ENCODE data around the gene CYP27B1.

The CYP27B1 gene

DNA sequence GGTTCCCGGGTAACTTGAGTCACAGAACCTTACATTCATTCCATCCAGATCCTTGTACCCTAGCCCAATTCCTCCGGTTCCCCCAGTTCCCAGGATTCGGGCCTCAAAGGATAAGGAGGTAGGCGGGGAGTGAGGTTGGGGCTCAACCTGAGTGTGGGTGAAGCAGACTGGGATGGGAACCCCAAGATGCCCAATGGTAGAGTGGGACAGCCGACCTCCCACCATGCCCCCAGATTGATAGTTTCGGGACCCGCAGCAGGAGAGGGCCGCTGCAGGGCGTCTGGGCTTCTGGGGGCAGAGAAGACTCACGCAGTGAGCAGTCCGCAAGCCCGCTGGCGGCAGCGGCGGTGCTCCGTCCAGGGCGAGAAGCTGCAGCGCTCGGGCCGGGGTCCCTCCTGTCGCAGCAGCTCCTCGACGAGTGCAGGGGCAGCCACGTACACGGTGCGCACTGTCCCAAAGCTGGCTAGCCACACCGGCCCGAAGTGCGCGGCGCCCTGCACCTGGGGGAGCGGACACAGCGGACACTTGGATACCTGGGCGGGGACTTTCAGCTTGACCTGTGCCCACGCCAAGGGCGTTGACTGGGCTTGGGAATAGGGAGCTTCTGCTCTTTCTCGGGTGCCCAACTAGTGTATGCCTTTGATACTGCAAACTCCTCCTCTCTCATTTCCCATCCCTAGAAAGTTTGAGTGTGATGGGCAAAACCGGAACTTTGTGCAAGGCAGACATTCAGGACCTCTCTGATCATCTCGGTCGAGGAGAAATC is 997 bp downstream of the CYP27B1 start:
- no peak for DNase-seq (ENCODE audit: low read depth in 2 of 2)

DNA sequence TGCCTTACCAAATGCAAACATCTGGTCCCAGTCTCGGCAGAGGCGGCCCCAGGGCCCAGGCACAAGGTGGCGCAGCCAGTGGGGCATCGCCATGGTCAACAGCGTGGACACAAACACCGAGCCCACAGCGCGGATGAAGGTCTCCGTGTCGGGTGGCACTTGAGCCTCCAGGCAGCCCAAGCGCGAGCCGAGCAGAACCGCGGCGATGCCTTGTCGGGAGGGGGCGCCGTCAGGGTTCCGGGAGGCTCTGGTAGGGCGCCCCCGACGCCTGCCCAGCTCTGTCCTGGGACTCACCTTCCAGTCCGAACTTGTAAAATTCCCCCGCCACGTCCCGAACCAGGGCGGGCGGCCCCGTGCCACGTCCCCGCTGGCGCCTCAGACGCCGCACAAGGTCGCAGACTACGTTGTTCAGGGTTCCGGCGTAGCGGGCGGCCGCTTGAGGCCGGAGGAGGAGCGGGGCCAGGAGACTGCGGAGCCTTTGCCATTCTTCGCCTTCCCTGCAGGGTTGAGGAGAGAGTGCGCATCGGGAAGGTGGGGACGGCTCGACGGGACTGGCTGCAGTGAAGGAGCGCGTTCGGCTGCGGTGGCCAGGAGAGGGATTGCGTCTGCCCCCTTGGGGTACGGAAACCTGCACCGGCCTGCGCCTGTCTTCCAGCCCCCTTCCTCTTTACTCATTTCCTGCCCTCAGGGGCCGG is 1.7 kb downstream of the CYP27B1 start:
- DNase-seq (ENCODE audit: low read depth in 2 of 2): no peak

DNA sequence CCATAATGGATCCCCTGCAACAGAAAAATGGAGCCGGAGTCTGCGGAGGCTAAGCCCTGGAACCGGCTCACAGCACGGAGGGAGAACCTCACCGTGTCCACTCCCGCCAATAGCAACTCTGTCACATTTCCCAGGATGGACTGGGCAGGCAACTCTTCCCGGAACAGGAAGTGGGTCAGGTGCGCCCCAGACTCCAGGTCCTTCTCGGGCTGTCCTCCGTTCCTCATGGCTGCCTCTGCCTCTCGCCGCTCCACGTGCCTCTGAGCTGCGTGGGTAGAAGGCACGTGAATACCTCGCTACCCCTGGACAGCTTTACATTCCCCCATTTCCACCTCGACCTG is 2.2 kb downstream of the CYP27B1 start:
- DNase-seq (ENCODE audit: low read depth in 2 of 2): no peak

DNA sequence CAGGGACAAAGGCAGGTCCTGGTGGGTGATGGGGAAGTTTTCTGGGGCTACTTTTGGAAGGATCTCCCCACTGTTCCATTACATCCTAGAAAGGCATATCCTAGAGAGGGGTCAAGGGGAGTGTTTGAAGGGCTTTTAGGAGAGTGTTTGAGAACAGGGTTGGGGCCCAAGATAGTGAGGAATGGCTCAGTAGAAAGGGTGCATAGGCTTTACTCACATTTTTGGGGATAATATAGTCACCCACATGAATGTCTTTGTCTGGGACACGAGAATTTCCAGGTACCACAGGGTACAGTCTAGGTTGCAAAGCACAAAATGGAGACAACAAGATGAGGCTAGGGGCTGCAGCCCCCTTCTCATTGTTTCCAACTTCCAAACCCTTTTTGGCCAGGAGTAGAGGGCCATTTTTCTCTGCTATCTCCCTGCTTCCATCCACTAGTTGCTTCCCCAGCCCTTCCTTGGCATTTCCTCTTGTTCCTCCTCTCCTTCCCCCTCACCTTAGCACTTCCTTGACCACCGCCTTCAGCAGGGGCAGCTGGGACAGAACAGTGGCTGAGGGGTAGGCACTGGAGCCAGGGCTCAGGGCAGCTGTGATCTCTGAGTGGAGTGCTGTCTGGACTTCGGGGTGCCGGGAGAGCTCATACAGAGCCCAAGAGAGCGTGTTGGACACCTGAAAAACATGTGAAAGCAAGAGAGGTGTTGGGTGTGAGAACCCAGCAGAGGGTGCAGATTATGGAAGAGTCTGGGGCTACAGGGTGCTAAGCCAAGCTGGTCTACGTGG is 2.8 kb downstream of the CYP27B1 start:
- no peak for DNase-seq (ENCODE audit: low read depth in 2 of 2)

DNA sequence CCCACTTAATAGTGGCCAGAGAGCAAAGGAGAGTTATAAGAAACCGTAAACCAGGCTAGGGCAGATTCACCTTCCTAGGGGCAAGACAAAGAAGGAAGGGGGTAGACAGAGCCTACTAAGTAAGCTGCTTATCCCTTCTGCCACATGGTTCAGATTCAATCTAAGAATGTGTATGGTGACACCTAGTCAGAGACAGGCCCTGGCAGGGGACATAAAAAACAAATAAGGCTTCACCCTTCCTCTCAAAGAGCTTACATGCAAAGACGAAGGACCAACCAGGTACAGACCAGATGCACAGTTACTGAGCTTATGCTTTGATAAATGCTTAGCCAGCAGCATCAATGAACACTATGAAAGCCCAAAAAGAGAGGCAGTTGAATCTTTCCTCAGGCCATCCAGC is 4.4 kb downstream of the CYP27B1 start:
- no peak for DNase-seq (ENCODE audit: low read depth in 2 of 2)

DNA sequence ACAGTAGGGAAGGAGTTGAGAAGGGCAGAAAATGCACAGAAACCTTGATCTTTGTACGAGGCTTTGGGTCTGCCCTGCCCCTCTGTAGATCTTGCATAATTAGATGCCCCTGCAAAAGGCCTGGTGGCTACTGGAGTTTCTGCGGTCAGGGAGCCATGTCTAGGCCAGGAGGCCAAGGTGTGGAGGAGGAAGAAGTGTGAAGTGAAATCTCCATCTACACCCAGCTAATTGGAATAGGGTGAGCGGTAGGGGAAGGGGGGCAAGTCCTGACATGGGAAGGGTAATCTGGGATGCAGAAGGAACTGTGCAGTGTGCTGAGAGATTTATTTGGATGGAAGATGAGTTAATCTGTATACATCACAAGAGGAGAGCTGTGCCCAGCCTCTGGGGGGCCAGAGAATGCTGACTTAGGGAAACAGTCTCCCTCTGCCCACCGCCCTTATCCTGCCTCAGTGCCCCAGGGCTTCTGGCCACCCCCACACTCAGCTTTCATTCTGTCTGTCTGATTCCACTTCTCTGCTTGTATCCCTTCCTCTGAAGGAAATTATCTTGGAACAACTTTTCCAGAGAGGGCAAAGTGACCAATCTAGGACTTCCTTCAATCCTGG is 5.4 kb downstream of the CYP27B1 start:
- DNase-seq (ENCODE audit: low read depth in 2 of 2): no peak

DNA sequence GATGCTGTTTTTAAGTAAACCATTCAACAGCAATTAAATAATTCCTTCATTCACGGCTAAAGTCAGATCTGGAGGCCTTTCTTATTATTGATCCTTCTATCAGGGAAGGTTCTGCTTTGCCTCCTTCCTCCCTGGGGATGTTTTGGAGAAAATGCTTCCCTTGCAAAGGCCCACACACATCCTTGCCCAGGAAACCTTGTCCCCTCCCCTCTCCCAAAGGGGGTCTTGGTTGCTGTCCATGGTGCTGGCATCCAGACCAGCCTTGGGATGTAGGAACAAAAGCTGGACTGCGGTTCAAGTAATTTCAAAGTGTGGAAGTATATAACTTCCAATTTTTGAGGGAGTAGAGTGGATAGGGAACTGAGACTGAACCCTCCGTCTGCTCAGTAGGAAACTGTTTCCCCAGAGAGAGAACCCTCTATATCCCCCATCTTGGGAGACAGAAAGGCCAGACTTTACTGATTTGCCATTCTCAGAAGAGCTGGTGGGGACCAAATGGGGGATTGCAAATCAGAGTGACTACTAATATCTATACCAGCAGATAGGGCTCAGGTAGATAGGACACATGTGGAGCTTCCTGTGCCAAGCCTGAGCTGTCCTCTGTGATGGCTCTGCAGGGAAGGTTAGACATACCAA is 6.4 kb downstream of the CYP27B1 start:
- DNase-seq (ENCODE audit: low read depth in 2 of 2): no peak

DNA sequence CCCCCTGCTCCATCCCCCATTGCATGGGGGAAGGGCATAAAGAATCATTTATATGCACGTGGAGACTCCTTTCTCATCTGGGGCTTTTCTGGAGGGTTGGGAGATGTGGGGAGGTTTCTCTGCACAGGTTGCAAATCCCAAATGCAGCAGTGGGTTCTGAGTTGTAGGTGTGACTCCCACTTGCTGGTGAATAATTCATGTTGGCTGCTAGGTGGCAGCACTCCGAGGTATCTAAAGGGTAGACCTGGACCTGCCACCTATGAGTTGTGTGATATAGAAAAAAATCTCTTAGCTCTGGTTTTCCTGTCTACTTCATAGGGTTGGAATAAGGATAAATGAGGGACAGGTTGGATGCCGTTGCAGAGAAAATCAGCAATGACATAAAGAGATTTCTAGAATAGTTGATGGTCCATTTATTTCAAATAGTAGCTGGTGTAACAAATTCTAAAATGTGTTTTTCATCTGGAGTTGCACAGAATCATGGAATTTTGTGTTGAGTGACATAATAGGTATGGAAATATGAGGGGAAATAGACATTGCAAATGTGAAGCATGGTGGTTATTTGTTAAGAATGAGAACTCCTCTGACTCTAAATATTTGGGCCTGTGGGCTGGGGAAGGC is 7.4 kb downstream of the CYP27B1 start:
- no peak for DNase-seq (ENCODE audit: low read depth in 2 of 2)

DNA sequence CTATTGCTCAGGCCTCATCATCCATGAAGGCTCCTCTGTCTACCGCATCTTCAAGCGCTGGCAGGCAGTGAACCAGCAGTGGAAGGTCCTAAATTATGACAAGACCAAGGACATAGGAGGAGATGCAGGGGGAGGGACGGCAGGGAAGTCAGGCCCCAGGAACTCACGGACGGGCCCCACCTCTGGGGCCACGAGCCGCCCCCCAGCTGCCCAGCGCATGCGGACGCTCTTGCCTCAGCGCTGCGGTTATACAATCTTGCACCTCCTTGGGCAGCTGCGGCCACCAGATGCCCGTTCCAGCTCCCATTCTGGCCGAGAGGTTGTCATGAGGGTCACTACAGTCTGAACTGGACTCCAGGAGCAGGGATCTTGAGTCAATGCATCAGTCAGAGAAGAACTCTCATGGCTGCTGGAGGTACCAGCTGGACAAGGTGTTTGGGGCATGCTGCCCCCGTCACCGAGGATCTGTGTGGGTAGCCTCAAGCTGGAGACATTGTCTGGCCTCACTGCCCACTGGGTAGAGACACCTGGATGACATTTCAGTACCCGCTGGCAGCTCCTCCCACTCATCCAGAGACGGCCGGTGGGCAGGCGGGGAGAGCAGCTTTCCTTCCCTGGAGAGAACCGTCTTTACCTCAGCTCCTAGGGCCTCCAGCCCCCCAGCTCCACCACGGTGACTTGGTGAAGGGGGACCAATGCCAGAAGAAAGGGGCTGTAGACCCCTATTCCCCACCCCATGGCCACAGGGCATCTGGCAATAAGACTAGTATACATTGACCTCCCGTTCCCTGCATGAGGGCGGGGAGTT is 8.1 kb downstream of the CYP27B1 start:
- no peak for DNase-seq (ENCODE audit: low read depth in 2 of 2)

DNA sequence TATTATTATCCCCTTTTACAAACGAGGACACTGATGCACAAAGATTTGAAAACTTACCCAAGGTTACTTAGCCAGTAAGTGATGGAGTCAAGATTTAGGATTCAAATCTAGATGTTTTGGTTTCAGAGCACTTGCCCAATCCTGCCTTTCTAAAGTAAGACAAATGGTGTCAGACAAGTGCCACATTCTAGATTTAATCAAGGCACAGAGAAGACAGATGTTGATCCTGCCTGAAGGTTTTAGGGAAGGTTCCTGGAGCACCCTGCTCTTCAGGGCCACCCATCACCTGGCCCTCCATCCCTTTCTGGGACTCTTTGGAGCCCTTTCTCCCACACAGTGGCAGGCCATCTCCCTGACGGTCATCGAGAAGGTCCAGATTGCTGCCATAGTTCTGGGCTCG is 9.1 kb downstream of the CYP27B1 start:
- DNase-seq (ENCODE audit: low read depth in 2 of 2): no peak

DNA sequence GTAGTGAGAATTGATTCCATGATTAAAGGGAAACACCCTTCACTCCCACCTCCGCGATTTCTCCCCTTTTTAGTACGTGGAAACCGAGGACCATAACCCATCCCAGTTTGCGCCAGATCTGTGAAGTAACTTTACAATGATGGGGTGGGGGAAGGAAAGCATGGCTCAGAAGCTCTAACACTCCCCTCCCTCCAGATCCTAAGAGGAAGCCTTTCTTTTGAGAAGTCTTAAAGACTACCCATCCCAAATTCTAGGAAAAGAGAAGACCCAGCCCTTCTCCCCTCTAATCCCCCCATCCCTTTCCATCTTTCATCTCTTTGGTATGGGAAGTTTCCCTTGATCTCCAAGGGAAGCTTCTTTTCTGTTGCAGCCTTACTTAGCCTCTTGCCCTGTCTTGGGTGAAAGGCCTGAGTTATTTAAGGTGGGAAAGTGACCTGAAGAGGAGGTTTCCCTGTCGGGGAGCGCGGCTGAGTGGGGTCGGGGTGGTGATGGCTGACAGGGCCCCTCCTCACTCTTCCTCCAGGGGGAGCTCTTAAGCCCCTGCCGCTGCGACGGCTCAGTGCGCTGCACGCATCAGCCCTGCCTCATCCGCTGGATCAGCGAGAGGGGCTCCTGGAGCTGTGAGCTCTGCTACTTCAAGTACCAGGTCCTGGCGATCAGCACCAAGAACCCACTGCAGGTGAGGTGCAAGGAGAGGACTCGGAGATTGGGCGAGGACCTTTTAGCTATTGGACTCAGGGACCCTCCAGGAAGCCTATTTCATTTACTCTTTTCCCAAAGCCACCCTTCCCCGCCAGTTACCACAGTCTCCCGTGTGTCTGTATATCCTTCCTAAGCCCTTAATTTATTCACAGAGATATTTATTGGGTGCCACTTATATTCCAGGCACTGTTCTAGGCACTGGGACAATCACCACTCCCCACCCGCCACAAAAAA is 10.2 kb downstream of the CYP27B1 start:
- DNase-seq (ENCODE audit: low read depth in 2 of 2): peak; percentile 42 to 56

DNA sequence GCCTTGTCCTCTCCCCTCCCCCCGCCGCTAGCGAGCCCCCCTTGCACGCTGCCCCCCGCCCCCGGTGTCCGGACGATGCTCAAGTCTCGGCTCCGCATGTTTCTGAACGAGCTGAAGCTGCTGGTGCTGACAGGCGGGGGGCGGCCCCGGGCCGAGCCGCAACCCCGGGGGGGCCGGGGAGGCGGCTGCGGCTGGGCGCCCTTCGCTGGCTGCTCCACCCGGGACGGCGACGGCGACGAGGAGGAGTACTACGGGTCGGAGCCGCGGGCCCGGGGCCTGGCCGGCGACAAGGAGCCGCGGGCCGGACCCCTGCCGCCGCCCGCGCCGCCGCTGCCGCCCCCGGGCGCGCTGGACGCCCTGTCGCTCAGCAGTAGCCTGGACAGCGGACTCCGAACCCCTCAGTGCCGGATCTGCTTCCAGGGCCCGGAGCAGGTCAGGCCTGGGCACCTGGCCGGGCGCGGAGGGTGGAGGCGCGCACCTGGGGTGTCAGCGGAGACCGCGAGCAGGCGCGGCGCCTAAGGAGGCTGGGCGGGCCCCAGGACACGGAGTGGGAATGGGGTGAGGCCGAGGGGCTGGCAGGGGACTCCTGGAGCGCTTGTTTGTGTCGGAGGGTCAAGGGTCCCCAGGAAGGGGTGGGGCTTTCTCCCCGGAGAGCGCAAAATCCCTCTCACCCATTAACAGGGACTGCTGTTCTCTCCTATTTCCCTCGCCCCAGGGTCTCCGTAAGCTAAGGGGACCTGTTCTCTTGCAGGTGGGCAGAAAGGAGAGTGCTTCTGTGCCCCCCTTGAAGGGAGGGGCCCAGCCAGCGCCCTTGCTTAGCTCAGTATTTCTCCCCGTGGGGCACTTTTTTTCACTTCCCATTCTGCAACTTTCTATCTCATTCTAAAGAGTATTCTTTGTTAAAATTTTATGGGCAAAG is 11.2 kb downstream of the CYP27B1 start:
- DNase-seq (ENCODE audit: low read depth in 2 of 2): no peak

DNA sequence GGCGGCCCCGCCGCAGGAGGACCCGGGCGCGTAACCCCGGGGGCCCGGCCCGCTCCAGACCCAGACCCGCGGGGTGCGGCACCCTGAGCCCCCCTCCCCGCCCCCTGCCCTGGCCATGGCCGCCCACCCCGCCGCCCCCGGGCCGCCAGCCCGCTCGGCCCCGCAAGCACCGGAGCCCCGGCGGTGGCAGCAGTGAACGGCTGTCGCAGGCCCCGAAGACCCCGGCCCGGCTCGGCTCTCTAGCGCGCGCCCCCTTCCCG is 11.8 kb downstream of the CYP27B1 start:
- no peak for DNase-seq (ENCODE audit: low read depth in 2 of 2)

DNA sequence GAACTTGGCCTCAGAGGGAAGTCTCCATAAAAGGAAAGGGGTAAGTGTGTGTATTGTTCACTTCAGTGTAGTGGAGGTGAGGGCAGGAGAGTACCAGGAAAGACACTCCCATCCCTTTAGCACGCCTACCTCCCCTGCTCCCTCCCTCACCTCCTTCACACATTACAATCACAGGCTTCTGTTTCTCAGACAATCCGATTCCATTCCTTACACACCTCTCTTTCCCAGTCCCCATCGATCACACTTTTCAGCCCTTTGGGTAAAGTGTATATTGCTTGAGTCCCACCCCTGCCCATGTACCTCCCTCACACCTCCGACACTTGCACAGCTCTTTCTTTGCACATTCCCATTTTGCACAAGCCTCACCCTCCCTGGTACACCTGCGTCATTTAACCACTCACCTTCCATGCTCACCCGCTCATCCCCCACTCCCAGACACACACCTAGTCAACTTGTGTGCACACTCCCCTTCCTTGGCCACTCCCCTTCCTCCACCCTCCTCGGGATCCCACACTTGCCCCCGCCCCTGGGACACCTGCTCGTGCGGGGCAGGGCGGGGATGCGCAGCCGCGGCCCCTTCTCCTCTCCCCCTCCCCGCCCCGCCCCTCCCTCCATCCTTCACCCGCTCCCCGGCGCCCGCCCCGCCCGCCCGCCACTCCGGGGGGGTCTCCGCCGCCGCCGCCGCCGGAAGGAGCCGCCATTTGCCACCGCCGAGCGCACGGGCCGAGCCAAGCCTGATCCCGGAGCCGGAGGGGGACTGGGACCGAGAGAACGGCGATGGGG is 12.3 kb downstream of the CYP27B1 start, which contains the start of gene MARCHF9:
TSS of gene MARCHF9 (plus strand) at position 693 of the 783 bp plus-strand sequence. CDS start 426 bp downstream, outside the sequence.
- peak; percentile 67 to 76 for DNase-seq (ENCODE audit: low read depth in 2 of 2)

DNA sequence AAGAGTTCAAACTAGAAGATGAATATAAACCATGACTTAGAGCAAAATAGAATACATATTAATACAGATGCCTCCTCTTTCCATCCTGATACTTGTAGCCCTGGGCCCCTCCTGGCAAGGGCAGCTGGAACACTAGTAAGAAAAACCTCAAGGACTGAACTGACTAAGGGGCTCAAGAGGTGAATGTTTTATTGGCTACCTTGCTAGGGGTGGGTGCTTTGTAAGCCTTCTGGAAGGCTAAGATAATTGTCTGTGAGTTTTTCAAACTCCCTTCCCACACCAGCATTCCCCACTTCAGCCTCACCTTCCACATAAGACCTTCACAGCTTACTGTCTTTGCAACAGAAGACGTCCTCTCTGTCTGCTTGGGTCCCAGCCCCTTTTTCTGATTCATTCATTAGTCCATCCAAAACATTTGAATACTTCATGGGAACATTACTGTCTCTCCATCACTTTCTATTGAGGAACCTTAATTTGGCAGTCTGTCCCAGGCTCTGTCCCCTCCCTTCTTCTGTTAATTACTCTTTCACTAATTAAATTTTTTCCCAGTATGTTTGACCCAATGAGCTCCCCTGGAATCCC is 13.0 kb downstream of the CYP27B1 start:
- no peak for DNase-seq (ENCODE audit: low read depth in 2 of 2)

DNA sequence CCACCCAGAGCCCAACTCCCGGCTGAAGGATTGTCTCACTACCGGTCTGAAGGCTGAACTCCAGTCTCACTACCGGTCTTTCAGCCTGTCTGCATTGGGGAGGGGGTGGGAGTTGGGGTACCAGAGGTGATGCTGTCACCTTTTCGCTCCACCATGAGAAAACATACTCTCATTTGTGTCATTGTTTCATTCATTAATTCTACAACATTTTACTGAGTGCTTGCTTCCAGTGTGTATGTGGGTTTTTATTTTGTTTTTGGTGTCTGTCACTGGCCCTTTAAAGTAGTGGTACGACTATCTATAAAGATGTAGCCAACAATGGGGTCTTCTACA is 14.2 kb downstream of the CYP27B1 start:
- no peak for DNase-seq (ENCODE audit: low read depth in 2 of 2)

Data from stimulated activated CD8-positive, alpha-beta memory T cell treated with anti-CD3 and anti-CD28 coated beads, Interleukin-7, amount 100 ng/mL, for 4 hours (primary cell).